ENCODE results near the gene PLCD1. TPM values are rescaled to one million over a fixed set of nuclear protein-coding genes. Genes with fewer than 3 reads are reported as not detected.

Gene PLCD1
- total RNA-seq, 4 donors from 2014 or later = 43.8 to 48.6 (median 48.0) TPM

- Histone ChIP-seq H3K27ac (peak overlapping the region in 1 of 4 donors; percentile 67), H3K36me3 (peaks cover 0 to 33% (median 0%) of the 10 kb centered on the region in 3 donors), H3K27me3 (no peaks in the 10 kb centered on the region), H3K4me3 (no peak overlapping the region), H3K4me1 (peaks cover 0 to 5% (median 0%) of the 10 kb centered on the region in 4 donors), H3K9me3 (no peaks in the 10 kb centered on the region)
- peak in 1 of 2 donors; percentile 13 for DNase-seq (ENCODE audit: low spot score in 2 of 2)
- WGBS, 2 donors = 62% methylated on average over 2 of the region's 2 CpGs; no CpG with 5 or more reads in 1 of the 2 donors
- TF ChIP-seq EP300 (IDR thresholded peaks at IDR 0.05) (no peak), POLR2A (IDR thresholded peaks at IDR 0.05) (no peak)
- TF ChIP-seq, protein P1, sequence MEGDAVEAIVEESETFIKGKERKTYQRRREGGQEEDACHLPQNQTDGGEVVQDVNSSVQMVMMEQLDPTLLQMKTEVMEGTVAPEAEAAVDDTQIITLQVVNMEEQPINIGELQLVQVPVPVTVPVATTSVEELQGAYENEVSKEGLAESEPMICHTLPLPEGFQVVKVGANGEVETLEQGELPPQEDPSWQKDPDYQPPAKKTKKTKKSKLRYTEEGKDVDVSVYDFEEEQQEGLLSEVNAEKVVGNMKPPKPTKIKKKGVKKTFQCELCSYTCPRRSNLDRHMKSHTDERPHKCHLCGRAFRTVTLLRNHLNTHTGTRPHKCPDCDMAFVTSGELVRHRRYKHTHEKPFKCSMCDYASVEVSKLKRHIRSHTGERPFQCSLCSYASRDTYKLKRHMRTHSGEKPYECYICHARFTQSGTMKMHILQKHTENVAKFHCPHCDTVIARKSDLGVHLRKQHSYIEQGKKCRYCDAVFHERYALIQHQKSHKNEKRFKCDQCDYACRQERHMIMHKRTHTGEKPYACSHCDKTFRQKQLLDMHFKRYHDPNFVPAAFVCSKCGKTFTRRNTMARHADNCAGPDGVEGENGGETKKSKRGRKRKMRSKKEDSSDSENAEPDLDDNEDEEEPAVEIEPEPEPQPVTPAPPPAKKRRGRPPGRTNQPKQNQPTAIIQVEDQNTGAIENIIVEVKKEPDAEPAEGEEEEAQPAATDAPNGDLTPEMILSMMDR (IDR thresholded peaks at IDR 0.05) = no peak
Measured at GRCh38 chr3:37987315-37987697, 42.1 kb downstream of the PLCD1 start.

GRCh38 chr3:37986479-37987314 lies 42.7 kb downstream of the PLCD1 start:
- peak overlapping the region in 1 of 4 donors; percentile 67 for H3K27ac ChIP-seq
- WGBS, 2 donors = 75 to 89% methylated on average over 10 of the region's 12 CpGs

GRCh38 chr3:37985637-37986320 lies 43.7 kb downstream of the PLCD1 start:
- Histone ChIP-seq H3K4me3 (no peak overlapping the region), H3K9me3 (no peaks in the 10 kb centered on the region), H3K27me3 (no peaks in the 10 kb centered on the region), H3K36me3 (peaks cover 0 to 49% (median 0%) of the 10 kb centered on the region in 3 donors), H3K27ac (peak overlapping the region in 3 of 4 donors; percentile 17 to 50 (median 50)), H3K4me1 (peaks cover 0 to 5% (median 0%) of the 10 kb centered on the region in 4 donors)
- TF ChIP-seq POLR2A (IDR thresholded peaks at IDR 0.05) (no peak), EP300 (IDR thresholded peaks at IDR 0.05) (no peak)
- peak in 1 of 2 donors; percentile 12 for DNase-seq (ENCODE audit: low spot score in 2 of 2)
- 72 to 82% methylated on average over 8 of the region's 8 CpGs for WGBS, 2 donors

More at GRCh38 chr3:37986479-37987314, 42.7 kb downstream of the PLCD1 start:
- H3K36me3 ChIP-seq = peaks cover 0 to 40% (median 0%) of the 10 kb centered on the region in 3 donors
- H3K9me3 ChIP-seq = no peaks in the 10 kb centered on the region
- peaks cover 0 to 5% (median 0%) of the 10 kb centered on the region in 4 donors for H3K4me1 ChIP-seq
- no peak overlapping the region for H3K4me3 ChIP-seq
- no peaks in the 10 kb centered on the region for H3K27me3 ChIP-seq
- TF ChIP-seq, protein P1 (IDR thresholded peaks at IDR 0.05) = no peak
- TF ChIP-seq POLR2A (IDR thresholded peaks at IDR 0.05) (no peak), EP300 (IDR thresholded peaks at IDR 0.05) (no peak)
- DNase-seq (ENCODE audit: low spot score in 2 of 2) = peak in 1 of 2 donors; percentile 10

GRCh38 chr3:37984596-37984995 lies 44.8 kb downstream of the PLCD1 start:
- TF ChIP-seq, protein P1 (IDR thresholded peaks at IDR 0.05) = no peak
- TF ChIP-seq EP300 (IDR thresholded peaks at IDR 0.05) (no peak), POLR2A (IDR thresholded peaks at IDR 0.05) (no peak)
- Histone ChIP-seq H3K9me3 (no peaks in the 10 kb centered on the region), H3K4me1 (peaks cover 0 to 5% (median 0%) of the 10 kb centered on the region in 4 donors), H3K36me3 (peaks cover 0 to 59% (median 0%) of the 10 kb centered on the region in 3 donors), H3K27ac (no peak overlapping the region), H3K4me3 (no peak overlapping the region), H3K27me3 (no peaks in the 10 kb centered on the region)
- 85 to 91% methylated on average over 4 to 7 of the region's 7 CpGs for WGBS, 2 donors
- DNase-seq (ENCODE audit: low spot score in 2 of 2) = no peak

DNA sequence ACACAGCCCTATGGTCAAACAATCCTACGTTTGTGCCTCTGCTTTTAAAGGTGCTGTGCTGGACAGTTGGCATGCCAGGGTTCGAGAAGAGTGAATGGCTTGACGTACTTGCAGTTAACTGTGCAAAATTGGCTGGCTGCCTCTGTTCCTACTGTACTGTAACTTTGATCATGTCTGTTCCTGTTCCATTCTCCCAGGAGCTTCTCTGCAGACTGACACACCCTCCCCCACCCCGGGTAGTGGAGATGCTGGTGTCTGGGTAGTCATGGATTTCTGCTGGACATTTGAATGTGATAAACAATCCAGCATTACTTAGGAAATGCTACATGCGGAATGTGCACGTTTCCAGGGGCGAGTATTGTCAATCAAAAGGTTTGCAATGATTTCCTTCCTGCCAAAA lies 45.4 kb downstream of the PLCD1 start:
- 81 to 83% methylated on average over 7 of the region's 7 CpGs for WGBS, 2 donors
- H3K36me3 ChIP-seq = peaks cover 0 to 64% (median 0%) of the 10 kb centered on the region in 3 donors
- no peaks in the 10 kb centered on the region for H3K9me3 ChIP-seq
- no peak for DNase-seq (ENCODE audit: low spot score in 2 of 2)
- H3K4me1 ChIP-seq = peaks cover 0 to 5% (median 0%) of the 10 kb centered on the region in 4 donors
- H3K27ac ChIP-seq = no peak overlapping the region
- H3K4me3 ChIP-seq = no peak overlapping the region
- no peaks in the 10 kb centered on the region for H3K27me3 ChIP-seq
- TF ChIP-seq POLR2A (IDR thresholded peaks at IDR 0.05) = no peak
- no peak for TF ChIP-seq EP300 (IDR thresholded peaks at IDR 0.05)
- TF ChIP-seq, protein P1 (IDR thresholded peaks at IDR 0.05) = no peak
